ENCODE measurements around the gene HAS3.

Gene HAS3

GRCh38 chr16:69093974-69094373 is 11.5 kb upstream of the HAS3 start:
- no peak for DNase-seq

- DNase-seq: no peak
These were observed 11.0 kb upstream of the HAS3 start for GRCh38 chr16:69094501-69094900.

DNA sequence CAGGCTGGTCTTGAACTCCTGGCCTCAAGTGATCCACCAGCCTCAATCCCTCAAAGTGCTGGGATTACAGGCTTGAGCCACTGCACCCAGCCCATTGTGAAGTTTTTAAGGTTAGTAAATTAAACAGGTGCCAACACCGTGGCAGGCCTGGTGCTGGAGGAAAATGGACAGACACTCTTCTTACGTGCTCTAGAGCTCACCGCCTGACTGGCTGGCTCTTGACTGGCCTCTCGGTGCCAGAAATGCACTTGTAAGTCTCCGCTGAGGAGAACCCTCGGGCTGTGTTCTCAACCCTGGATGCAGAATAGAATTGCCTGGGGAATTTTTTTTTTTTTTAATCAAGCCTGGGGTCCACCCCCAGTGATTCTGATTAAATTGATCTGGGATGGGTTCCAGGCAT is 10.3 kb upstream of the HAS3 start:
- no peak for DNase-seq

DNA sequence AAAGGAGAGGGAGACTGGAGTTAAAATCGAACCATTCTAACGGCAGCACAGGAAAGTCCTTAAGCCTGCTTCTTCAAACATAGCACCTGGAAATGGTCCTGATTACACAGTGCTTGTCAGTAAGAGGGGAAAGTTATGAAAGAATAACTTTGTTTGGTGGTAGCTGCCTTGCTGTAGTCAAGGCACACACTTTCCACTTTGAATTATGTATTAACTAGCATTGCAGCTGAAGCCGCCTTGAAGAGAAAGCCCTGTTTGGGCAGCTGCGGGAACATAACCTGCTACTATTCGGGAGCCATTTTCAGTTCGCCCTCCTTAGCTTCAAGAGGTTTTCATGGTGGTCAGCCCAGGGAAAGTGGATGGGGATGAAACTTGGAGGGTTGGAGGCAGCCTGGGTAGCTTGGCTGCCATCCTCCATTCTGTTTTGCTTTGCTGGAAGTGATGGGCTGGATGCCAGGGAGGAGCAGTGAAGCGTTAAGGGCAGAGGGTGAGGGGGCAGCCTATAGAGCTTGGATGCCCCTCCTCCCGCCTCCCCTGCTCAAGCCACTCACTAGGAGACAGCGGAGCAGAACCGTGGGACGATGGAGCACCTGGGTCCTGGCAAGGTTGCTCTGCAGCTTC is 5.3 kb upstream of the HAS3 start:
- no peak for DNase-seq

DNA sequence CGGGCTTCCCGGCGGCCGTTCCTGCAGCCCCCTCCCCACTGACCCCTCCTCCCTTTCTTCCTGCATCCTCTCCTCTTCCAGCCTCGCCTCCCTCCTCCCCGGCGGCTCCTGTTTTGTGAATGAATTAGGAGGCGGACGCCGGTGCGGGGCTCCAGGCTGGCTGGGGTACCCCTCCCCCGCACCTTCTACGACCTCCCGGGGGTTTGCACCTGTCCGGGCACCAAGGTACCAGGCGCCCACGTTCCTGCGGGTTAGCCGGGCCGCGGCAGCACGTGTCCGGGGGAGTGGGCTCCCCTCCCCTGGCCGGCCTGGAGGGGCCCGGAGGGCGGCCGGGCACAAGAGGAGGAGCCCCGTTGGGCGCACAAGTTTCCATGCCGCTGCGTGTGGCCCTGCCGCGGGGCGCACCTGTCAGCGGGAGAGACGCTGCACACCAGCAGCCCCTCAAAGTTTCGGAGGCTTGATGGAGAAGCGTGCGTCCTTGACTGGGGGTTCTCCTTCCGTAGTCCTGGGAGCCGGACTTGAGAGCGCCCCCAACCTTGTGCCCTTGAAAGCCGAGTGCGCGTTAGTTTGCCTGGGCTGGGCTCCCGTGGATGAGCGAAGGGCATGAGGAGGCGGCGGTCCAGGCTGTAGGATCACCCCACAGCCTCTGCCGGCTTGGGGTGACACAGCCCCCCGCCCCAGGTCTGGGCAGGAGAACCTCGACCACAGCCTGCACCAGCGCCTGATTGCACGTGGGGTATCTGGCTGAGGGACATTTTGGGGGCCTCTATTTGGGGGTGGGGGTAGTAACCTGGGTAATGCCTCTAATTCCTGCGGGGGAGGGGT is 1.2 kb downstream of the HAS3 start:
- DNase-seq: no peak

DNA sequence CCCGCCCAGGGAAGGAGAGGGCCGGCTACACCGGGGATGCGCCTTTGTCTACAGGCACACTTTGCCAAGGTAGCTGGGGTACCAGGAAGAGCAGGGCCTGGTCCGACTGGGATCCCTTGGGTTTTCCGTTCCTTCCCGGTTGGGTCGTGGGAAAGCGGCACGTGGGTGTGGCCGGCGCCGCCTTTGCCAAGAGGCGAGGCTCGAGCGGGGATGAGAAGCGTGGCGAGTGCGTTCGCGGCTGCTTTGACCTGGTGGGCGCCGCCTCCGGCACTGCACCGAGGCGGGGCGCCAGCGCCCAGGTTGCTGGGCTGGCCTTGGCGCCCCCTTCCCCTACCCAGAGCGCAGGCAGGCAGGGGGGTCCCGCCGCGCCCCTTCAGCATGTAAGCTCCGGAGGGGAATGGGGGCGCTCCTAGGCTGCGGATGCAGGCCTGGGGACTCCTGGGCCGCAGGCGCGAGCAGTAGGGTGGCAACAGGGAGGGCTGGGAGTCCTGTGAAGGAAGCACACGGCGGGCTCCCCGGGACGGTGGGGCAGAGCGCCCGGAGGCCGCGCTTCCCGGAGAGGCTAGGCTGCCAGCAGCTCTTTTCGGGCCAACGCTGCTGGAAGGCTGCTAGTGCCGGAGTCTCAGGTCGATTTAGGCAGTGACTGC is 2.0 kb downstream of the HAS3 start:
- DNase-seq: no peak

DNA sequence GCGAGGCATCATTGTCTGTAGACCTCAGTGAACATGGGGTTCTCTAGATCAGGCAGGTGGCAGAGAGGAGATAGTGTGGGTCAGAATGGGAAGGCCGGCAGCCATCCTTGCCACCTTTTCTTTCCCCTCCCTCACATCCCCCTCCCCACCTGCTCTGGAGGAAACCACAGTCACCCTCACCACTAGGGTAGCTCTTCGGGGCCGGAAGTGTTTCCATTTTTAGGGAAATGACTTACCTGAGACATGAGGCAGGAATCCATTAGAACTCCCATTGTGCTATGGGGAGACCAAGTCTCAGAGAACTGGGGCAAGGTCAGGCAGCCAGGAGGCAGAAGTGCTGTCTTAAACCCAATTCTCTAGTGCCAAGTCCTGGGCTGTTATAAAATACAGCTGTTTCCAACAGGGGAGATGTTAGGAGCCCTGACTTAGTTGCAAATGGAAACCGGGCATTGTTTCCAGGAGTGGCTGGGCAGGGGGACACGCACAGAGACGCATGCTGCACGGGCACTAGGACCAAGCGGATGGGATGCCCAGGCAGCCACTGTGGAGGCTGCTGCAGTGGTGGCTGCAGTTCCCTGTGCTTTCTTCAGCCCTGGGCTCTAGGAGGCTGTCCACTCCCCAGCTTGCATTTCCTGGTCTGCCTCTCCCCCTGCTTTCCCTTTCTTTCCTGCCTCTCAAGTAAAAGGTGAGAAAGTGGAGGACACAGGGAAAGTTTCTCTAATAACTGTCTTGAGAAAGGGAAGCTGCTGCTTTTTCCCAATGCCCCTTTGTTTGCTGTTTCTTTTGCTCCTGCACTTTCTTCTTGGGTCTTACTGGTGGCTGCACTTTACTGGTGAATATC is 2.8 kb downstream of the HAS3 start:
- DNase-seq: no peak

GRCh38 chr16:69108905-69109252 is 3.4 kb downstream of the HAS3 start:
- DNase-seq: no peak

- no peak for DNase-seq
These were observed 4.2 kb downstream of the HAS3 start for GRCh38 chr16:69109486-69110270.

GRCh38 chr16:69110406-69110805 is 5.0 kb downstream of the HAS3 start:
- DNase-seq: no peak

DNA sequence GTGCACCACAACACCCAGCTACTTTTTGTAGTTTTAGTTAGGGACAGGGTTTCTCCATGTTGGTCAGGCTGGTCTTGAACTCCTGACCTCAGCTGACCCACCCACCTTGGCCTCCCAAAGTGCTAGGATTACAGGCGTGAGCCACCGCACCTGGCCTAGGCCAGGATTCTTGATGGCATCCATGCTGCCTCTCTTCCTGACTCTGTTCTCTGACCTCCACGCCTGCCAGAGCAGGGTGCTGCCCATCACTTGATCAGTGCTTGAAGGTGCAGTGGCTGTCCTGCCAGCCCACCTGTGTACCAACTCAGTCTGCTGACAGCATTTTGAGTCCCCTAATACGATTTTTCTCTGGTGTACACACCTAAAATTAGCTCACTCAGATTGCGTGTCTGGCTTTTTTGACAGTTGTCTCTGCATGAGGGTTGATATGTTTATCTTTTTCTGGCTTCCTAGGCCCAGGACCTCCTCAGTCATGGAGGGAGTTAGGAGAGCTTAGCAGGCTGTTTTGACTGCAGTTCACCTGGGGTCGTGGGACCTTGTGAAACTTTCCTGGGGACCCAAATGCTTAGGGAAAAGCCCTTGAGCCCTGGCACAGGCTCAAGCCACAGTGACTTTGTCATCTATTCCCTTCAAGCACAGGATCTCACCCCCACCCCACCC is 5.9 kb downstream of the HAS3 start:
- DNase-seq: no peak

DNA sequence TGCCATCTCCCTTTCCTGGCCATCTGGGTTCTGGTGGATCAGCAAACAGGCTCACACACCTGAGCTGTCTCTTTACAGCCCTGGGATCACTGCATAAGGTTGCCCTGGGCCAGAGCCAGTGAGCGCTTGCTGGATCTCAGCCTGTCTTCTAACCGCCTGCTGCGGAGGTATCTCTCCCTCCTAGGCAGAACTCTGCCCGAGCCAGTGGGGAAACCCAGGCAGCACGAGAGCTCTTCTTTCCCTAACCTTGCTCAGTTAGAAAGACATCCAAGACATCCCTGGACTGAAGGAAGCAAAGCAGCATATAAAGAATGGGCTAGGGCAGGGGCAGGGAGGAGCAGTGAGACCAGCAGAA is 6.4 kb downstream of the HAS3 start:
- no peak for DNase-seq

DNA sequence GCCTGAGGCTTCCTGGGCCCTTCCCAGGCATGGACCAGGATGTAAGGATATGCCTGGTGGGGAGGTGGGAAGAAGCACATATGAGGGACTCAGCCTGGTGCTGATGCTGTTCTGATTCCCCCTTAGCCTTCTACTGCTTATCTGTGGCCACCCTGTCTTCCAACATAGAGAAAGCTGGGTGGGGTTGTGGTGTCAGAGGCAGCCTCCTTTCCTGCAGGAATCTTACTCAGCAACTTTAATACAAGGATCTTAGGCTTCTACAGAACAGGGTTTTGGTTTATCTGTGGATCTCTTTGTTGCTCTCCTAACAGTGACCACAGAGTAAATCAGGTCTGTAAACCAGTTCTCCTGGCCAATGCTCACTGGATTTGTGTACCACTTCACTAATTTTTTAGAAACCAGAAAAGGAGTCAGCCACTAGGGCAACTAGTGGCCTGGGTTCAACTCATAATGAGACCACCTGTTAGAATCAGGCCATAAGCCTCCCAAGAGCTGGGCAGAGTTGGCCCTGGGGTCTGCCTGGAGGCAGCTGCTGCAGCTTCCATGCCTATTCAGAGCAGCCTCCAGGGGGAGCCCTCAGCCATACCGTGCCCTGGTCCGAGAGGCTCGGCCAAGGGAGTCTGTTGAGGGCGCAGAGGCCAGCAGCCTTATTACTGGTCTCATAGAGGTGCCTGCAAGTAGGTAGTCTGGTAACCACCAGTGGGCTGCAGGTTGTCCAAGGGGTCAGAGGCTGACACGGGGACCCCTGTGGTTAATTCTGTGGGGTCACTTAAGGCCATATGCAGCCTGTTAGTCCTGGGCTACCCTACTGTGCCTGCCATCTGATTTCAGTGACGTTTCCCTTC is 7.1 kb downstream of the HAS3 start:
- peak; percentile 40 to 56 for DNase-seq

DNA sequence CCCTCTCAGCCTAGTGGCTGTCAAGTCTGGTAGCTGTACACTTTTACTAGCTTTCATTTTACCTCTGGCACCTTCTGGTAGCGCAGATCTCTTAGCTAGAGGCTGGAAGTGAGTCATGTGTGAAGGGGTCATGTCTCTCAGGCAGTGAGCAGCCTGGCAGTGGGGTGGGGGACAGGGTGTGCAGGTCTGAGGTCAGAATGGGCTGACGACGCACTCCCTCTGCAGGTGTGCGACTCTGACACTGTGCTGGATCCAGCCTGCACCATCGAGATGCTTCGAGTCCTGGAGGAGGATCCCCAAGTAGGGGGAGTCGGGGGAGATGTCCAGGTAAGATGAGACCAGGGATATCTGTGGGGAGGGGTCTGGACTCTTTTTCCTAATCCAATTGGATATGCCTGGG is 7.8 kb downstream of the HAS3 start:
- no peak for DNase-seq

- peak in 1 of 2 donors; percentile 22 for DNase-seq
These were observed 9.0 kb downstream of the HAS3 start for GRCh38 chr16:69114346-69114975.

DNA sequence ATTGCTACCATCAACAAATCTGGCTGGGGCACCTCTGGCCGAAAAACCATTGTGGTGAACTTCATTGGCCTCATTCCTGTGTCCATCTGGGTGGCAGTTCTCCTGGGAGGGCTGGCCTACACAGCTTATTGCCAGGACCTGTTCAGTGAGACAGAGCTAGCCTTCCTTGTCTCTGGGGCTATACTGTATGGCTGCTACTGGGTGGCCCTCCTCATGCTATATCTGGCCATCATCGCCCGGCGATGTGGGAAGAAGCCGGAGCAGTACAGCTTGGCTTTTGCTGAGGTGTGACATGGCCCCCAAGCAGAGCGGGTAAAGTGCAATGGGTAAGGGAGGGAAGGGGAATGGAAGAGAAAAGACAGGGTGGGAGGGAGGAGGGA is 9.5 kb downstream of the HAS3 start:
- no peak for DNase-seq

- DNase-seq: no peak
These were observed 9.9 kb downstream of the HAS3 start for GRCh38 chr16:69115361-69115760.

- no peak for DNase-seq
These were observed 10.4 kb downstream of the HAS3 start for GRCh38 chr16:69115837-69116236.

DNA sequence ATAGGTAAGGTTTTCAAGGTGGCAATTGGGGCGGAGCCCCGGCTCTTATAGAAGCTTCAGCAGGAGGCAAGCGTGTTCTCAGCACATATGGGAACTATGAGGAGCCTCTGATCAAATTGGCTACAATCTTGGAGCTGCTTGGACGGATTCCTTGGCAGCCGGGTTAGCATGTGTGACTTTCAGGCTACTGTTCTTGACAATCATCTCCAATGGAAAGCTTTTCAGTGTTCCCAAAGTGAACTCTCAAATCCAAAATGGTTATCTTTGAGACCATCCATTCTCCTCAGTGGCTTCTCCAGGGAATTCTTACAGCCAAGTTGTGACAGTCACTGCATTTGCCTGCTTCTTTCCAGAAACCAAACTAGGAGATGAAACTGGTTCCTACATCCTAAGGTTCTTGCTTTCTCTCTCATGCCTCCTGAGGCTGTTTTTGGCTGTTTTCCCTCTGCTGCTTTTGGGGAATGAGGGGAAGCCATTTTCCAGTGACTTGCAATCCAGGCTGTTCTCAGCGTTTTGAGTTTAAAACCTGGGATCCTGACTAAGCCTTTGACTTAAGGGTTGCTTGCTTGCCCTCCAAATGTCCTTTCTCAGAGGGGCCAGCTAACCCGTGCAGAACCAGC is 10.9 kb downstream of the HAS3 start:
- DNase-seq: no peak

- no peak for DNase-seq
These were observed 11.5 kb downstream of the HAS3 start for GRCh38 chr16:69116906-69117305.
